NCI-H1417 treated with DMSO at 0.1 percent for 48 hours (cell line): Measurements from ENCODE around the gene ALPG.
"Not testable (repeated sequence)": the region's sequence is repeated elsewhere in the genome, so short reads cannot be mapped to it uniquely, and the experiment has no call there.

ENCODE experiments used
- DNase-seq: peaks from one replicate; lab custom pipeline; 2025; lab: John Stamatoyannopoulos, UW

Gene ALPG

DNA sequence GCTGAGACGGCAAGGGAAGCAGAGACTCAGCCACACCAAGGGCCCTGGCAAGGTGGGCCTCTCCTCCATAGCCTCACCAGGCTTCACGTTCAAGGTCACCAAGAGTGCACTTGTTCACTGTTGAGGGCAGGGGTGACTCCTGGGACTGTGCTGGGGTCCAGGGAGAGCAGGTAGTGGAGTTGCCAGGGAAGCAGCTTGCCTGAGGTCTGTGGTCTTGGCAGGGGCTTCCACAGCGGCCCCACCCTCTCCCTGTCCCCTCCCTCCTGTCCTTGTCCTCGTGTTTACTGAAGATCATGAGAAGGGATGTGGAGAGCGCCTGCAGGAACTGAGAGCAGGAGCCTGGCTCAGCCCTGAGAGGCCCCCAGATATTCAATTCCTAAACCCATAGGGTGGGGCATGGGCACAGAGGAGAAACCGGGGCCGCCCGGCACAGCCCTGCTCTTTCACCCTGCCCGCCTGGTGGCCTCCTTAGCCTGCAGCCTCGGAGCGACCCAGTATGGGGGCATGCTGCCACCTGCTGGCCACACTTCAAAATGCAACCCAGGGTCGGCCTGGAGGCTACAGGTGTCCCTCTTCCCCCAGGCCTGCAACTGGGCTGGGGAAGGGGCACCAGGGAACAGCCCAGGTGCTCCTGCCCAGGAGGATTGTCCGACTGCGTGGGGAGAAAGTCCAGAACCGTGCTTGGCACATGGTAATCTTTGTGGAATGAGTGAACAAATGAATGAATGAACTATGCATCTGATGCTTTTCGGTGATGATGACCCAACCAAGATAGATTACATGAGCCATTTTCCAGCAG lies 33.8 kb downstream of the ALPG start:
- DNase-seq = not testable (repeated sequence)

DNA sequence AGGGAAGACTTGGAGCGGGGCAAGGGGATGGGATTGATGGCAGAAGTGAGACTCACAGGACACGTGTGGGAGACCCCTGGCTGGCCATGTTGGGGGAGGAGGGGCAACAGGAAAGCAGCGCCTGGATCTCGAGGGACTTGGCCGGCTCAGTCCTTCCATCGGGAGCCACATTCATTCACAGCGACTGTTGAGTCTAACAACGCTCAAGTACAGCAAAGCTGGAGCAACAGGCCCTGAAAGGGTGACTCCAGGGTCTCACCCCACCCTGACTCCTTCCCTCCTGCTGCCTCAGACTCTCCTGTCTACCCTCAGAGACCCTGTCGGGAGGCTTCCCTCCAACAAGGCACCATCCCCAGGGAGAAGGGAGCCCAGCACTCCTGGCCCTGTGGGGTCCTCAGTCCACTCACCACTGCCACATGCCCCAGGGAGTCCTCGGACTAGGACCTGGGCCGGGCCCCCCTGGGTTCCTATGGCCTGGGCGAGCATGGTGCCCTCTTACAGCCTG lies 34.6 kb downstream of the ALPG start:
- DNase-seq = no peak

- not testable (repeated sequence) for DNase-seq
Observed at GRCh38 chr2:232441922-232442321, 35.3 kb downstream of the ALPG start.

- DNase-seq = not testable (repeated sequence)
Observed at GRCh38 chr2:232442431-232442830, 35.8 kb downstream of the ALPG start.

- not testable (repeated sequence) for DNase-seq
Observed at GRCh38 chr2:232443047-232443446, 36.4 kb downstream of the ALPG start.

- DNase-seq = not testable (repeated sequence)
Observed at GRCh38 chr2:232443669-232444408, 37.2 kb downstream of the ALPG start.

DNA sequence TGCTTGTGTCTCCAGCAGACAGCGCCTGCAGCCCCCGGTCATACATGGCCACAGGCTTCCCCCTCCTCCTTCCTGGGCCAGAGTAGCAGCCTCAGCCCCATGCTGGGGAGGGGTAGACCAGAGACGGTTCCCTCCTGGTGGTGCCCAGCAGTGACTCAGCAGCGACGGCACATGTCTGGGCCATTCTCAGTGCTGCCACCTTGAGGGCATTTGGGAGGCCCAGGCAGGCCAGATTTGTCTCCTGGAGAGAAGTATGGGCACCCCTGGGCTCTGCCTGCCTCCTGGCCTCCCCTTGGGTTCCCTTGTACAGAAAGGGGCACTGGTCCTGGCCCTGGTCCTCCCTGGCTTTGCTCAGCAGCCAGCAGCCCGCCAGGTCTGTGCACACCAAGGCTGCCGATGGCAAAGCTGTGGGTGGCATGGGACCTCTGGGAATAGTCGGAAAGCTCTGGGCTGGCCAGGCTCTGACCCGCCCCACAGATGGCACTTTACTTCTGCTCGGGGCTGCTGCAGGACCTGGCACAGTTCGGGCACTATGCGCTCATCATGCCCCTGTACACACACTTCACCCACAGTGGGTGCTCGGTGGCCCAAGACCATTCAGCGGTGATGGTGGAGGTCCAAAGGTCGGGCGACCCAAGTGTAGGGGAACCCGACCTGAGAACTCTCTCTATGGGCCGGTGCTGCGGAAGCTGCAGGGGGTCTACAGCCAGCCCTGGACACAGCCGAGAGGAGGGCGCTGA lies 37.9 kb downstream of the ALPG start:
- no peak for DNase-seq

- not testable (repeated sequence) for DNase-seq
Observed at GRCh38 chr2:232445149-232445885, 38.7 kb downstream of the ALPG start.

GRCh38 chr2:232446266-232446777 lies 39.7 kb downstream of the ALPG start:
- DNase-seq = not testable (repeated sequence)

DNA sequence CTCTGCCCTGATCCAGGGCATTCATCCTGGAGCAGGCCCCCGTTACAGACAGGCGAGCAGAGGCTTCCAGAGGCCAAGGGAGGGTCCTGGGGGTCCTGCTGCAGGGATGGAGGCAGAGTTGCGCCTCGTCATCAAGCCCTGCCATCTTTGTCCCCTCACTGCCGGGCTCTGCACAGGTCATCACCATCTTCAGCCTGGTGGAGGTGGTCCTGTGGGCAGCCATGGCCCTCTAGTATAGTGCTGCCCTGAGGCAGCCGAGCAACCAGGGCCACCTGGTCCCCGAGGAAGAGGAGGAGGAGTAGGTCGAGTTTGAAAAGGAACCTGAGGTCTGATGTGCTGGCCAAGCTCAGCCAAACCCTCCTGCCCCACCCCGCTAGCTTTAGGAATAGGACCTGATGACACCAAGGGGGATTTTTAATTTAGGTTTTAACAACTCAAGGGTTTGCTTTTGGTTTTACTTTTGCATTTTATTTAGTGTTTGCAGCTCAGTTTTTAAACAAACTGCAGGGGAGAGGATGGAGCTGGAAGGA lies 40.5 kb downstream of the ALPG start:
- no peak for DNase-seq

- DNase-seq = no peak
Observed at GRCh38 chr2:232447638-232448303, 41.1 kb downstream of the ALPG start.

DNA sequence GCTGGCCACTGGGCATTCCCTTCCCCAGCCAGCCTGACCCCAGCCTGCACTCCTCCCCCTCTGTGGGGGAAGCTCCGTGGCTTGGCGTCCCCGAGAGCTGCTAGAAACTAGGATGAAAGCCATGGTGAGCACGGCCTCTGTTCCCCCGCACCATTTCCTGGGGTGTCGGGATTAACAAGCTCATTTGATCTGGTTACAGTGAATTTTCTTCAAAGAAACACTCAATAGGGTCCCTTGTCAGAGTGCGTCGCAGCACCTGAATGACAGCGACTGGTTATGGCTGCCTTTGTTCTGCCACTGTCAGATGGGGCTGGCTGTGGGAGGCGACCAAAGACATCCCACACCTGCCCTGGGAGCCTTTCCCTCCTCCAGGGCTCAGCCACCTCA lies 41.7 kb downstream of the ALPG start:
- no peak for DNase-seq

DNA sequence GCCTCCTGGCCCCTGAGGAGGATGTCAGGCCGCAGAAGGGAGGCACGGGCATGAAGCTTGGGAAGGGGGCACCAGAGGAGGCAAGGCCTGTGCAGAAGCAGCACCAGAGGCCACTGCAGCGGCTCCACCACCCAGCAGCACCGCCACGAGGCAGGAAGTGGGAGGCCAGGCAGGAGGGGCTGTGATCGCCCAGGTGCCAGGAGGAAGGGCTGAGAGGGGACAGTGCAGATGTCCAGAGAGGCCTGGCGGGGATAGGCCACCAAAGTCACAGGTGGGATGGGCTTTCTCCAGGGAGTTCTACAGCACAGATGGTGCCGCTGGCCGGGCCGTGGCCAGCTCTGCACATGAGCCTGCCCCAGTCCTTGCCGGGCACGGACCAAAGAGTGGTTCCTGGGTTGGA lies 43.3 kb downstream of the ALPG start:
- no peak for DNase-seq

DNA sequence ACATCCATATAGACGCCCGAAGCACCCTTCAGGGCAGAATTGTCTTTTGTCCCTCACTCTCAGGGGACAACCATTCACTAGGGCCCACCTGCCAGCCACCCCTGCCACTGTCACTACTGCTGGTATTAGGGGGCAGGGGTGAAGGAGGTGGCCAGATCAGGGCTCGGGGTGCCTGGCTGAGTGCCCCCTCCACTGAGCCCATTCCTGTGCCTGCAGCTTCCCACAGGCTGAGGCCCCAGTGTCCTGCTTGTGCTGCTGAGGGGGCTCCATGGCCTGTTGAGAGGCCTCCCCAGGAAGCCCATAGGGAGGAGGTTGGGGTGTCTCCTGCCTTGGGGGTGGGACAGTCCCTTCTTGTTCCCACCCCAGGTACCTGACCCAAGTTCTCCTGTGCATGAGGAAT lies 45.0 kb downstream of the ALPG start:
- DNase-seq = not testable (repeated sequence)

DNA sequence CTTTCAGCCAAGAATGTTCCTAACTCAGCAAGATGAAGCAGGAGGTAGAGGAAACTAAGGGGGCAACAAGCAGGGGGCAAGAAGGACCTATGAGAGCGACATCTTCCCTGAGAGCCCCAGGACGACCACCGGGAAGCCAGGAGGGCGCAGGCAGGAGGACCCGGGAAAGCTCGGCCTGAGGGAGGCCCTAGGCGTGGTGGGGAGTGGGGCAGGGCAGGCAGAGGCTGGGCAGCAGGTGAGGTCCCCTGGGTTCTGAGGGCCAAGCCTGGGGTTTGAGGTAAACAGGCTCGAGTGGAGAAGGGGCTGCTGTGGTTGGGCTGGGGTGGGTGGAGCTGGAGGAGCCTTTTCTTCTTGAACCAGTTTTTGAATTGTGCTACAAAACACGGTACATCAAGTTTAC lies 48.0 kb downstream of the ALPG start:
- DNase-seq = no peak

GRCh38 chr2:232455426-232456255 lies 49.0 kb downstream of the ALPG start, which contains the start of gene ALPI:
Gene ALPI, plus strand, starts transcription at chr2:232456153. Its CDS starts 47 bp downstream, at chr2:232456200.
- no peak for DNase-seq

DNA sequence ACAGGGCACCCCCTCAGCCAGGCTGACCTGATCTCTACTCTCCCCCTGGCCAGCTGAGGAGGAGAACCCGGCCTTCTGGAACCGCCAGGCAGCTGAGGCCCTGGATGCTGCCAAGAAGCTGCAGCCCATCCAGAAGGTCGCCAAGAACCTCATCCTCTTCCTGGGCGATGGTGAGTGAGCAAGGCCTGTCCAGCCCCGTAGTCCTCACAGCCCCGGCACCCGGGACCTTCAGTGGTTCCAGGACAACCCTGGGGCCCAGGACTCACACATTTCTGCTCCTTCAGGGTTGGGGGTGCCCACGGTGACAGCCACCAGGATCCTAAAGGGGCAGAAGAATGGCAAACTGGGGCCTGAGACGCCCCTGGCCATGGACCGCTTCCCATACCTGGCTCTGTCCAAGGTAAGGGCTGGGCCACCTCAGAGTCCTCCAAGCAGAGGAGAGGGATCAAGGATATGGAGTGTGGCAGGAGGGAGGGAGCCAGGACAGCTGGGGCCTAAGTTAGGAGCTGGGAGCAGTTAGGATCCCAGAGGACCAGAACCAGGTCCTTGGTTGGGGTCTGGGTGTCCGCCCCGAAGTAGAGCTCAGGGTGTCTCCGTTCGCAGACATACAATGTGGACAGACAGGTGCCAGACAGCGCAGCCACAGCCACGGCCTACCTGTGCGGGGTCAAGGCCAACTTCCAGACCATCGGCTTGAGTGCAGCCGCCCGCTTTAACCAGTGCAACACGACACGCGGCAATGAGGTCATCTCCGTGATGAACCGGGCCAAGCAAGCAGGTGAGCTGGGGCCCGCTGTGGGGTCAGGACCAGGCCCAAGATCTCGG lies 49.9 kb downstream of the ALPG start:
- no peak for DNase-seq

GRCh38 chr2:232457121-232458011 lies 50.7 kb downstream of the ALPG start:
- no peak for DNase-seq
